ENCODE measurements around the gene COLEC12. TPM values are rescaled to one million over a fixed set of nuclear protein-coding genes. Genes with fewer than 3 reads are reported as not detected.

Gene COLEC12
- total RNA-seq: 21.2 and 23.2 TPM in 2 replicates
- polyA plus RNA-seq: 28.3 and 33.3 TPM in 2 replicates

DNA sequence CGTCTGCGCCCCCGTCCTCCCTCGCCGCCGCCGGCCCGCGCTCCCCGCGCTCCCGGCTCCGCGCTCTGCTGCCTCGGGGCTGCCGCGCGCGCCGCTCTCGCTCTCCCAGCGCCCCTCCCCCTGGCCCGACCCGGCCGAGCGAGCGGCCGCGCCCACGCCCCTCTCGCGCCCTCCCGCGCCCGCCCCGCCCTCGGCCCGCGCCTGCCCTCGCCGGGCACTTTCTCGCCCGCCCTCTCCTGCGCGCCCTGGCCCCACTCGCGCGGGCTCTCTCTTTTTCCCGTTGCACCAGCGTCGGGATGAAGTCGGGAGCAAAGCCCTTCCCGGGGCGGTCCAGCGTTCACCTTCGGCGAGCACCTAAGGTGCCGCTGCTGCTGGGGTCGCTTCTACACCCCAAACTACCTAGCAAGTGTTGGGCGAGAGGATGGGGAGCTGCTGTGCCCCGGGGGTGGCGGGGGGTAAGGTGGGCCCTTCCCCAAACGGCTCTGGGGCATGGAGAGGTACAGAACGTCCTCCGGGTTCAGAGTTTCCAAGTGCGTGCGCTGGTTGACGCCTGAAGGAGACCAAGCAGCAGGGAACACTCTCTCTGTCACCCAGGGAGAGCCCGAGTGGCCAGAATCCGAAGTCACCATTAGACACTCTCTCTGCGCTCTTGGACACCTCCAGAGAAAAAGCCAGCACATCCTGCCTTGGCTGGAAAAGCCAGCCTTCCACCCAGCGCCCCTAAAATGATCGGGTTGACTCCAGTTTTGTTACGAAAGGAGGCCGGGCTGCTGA lies at the start of gene COLEC12:
Gene COLEC12, minus strand, starts transcription at position 70 of the 774 bp plus-strand sequence. CDS start 187 bp downstream, outside the sequence.
- Histone ChIP-seq H4K20me1 (ENCODE audit: insufficient read depth, poor library complexity, severe bottlenecking) (no peaks in the 10 kb centered on the region), H3K4me3 (peak within 1 kb of the TSS; percentile 79), H3K9me2 (replicated peaks; ENCODE audit: insufficient read depth) (no peaks in the 10 kb centered on the region), H3K36me3 (replicated peaks; ENCODE audit: insufficient read depth, low read depth) (no peaks in the 10 kb centered on the region), H3K27me3 (peaks cover 34% of the 10 kb centered on the region), H3K9me3 (ENCODE audit: low read depth) (no peaks in the 10 kb centered on the region), H3K4me2 (peak within 1 kb of the TSS; percentile 94), H2AFZ (peak within 1 kb of the TSS; percentile 84), H3K79me2 (peaks cover 20% of the 10 kb centered on the region), H3K27ac (peak within 1 kb of the TSS; percentile 40), H3K4me1 (ENCODE audit: insufficient read depth) (peaks cover 8% of the 10 kb centered on the region)
- TF ChIP-seq EZH2 (IDR thresholded peaks at IDR 0.05; ENCODE audit: borderline replicate concordance): no peak
- TF ChIP-seq EZH2phosphoT487 (IDR thresholded peaks at IDR 0.05; ENCODE audit: low read depth, severe bottlenecking, unreplicated experiment): no peak
- TF ChIP-seq, protein P1, sequence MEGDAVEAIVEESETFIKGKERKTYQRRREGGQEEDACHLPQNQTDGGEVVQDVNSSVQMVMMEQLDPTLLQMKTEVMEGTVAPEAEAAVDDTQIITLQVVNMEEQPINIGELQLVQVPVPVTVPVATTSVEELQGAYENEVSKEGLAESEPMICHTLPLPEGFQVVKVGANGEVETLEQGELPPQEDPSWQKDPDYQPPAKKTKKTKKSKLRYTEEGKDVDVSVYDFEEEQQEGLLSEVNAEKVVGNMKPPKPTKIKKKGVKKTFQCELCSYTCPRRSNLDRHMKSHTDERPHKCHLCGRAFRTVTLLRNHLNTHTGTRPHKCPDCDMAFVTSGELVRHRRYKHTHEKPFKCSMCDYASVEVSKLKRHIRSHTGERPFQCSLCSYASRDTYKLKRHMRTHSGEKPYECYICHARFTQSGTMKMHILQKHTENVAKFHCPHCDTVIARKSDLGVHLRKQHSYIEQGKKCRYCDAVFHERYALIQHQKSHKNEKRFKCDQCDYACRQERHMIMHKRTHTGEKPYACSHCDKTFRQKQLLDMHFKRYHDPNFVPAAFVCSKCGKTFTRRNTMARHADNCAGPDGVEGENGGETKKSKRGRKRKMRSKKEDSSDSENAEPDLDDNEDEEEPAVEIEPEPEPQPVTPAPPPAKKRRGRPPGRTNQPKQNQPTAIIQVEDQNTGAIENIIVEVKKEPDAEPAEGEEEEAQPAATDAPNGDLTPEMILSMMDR (IDR thresholded peaks at IDR 0.05; ENCODE audit: poor library complexity): no peak
- WGBS (ENCODE audit: low lambda C conversion rate, missing lambda C conversion rate): 5% methylated on average over 33 of the region's 75 CpGs
- DNase-seq (ENCODE audit: low spot score): peak; percentile 68

DNA sequence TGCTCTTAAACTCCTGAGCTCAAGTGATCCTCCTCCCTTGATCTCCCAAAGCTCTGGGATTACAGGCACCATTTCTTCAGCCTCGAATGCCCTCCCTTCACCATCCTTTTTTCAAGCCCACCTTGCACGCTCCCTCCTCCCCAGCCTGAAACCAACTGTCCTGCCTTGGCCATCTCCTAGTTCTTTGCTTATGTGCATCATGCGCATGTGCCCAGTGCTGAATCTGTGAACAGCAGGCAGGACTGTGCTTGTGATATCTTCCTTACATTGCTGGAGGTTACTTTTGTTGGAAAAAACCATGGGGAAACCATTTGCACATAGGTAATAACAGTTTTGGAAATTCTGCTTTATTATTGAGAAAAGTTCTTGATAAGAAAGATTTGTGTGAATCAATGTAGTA lies 49.5 kb upstream of the COLEC12 start:
- H3K4me3 ChIP-seq: no peak overlapping the region
- H3K4me1 ChIP-seq (ENCODE audit: insufficient read depth): no peaks in the 10 kb centered on the region
- DNase-seq (ENCODE audit: low spot score): no peak
- no peak overlapping the region for H3K27ac ChIP-seq
- H3K36me3 ChIP-seq (replicated peaks; ENCODE audit: insufficient read depth, low read depth): no peaks in the 10 kb centered on the region
- TF ChIP-seq EZH2phosphoT487 (IDR thresholded peaks at IDR 0.05; ENCODE audit: low read depth, severe bottlenecking, unreplicated experiment) (no peak), EZH2 (IDR thresholded peaks at IDR 0.05; ENCODE audit: borderline replicate concordance) (no peak)
- TF ChIP-seq, protein P1 (IDR thresholded peaks at IDR 0.05; ENCODE audit: poor library complexity): no peak
- no peaks in the 10 kb centered on the region for H4K20me1 ChIP-seq (ENCODE audit: insufficient read depth, poor library complexity, severe bottlenecking)
- no peaks in the 10 kb centered on the region for H3K9me3 ChIP-seq (ENCODE audit: low read depth)
- H3K9me2 ChIP-seq (replicated peaks; ENCODE audit: insufficient read depth): no peaks in the 10 kb centered on the region
- no peaks in the 10 kb centered on the region for H3K27me3 ChIP-seq
- H3K4me2 ChIP-seq: no peak overlapping the region
- WGBS (ENCODE audit: low lambda C conversion rate, missing lambda C conversion rate): 87% methylated on average over 3 of the region's 3 CpGs
- no peaks in the 10 kb centered on the region for H3K79me2 ChIP-seq
- H2AFZ ChIP-seq: no peak overlapping the region

DNA sequence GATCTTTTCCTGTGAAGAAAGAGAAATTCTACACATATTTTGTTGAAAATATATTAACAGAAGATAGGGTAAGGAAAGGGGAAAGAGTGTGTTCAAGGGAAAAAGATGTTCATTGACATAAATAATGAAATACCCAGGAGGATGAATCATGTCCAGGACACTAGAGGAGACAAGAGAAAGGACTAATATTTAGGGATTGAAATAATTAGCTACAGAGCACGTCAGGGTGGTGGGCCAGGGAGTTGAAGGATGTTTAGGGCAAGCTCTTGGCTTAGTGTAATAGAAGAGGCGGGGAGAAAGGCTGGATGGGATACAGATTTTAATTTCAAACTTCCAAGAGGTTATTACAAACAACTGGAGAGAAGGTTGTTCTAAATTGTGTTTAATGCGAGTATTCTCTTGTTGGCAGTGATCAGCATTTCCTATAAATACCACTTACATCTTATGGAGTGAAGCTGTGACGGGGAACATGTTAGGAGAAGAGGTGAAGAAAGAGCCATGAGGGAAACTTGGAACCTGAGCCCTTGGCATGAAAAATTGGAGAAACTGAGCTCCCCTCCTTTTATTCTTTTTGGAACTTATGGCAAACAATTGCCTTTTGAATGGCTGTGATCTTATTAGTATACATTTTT lies 43.1 kb upstream of the COLEC12 start:
- no peak overlapping the region for H3K27ac ChIP-seq
- no peak for TF ChIP-seq EZH2phosphoT487 (IDR thresholded peaks at IDR 0.05; ENCODE audit: low read depth, severe bottlenecking, unreplicated experiment)
- TF ChIP-seq, protein P1 (IDR thresholded peaks at IDR 0.05; ENCODE audit: poor library complexity): no peak
- no peak for TF ChIP-seq EZH2 (IDR thresholded peaks at IDR 0.05; ENCODE audit: borderline replicate concordance)
- no peaks in the 10 kb centered on the region for H4K20me1 ChIP-seq (ENCODE audit: insufficient read depth, poor library complexity, severe bottlenecking)
- H3K79me2 ChIP-seq: no peaks in the 10 kb centered on the region
- no peak overlapping the region for H2AFZ ChIP-seq
- no peaks in the 10 kb centered on the region for H3K27me3 ChIP-seq
- H3K4me1 ChIP-seq (ENCODE audit: insufficient read depth): no peaks in the 10 kb centered on the region
- no peaks in the 10 kb centered on the region for H3K9me3 ChIP-seq (ENCODE audit: low read depth)
- no peaks in the 10 kb centered on the region for H3K9me2 ChIP-seq (replicated peaks; ENCODE audit: insufficient read depth)
- no peak overlapping the region for H3K4me2 ChIP-seq
- no peaks in the 10 kb centered on the region for H3K36me3 ChIP-seq (replicated peaks; ENCODE audit: insufficient read depth, low read depth)
- no peak for DNase-seq (ENCODE audit: low spot score)
- 63% methylated on average over 4 of the region's 4 CpGs for WGBS (ENCODE audit: low lambda C conversion rate, missing lambda C conversion rate)
- H3K4me3 ChIP-seq: no peak overlapping the region
